ENCODE results near the gene ANAPC13.

GRCh38 chr3:134505485-134505884 lies 19.7 kb upstream of the ANAPC13 start:
- no peak for TF ChIP-seq CTCF (IDR thresholded peaks at IDR 0.05)
- TF ChIP-seq POLR2A (IDR thresholded peaks at IDR 0.05): no peak

Measured in adrenal gland (tissue), 5 donors.